Prostate gland (tissue), 2 donors: Measurements from ENCODE around the gene FRMPD2. TPM values are rescaled to one million over a fixed set of nuclear protein-coding genes. Genes with fewer than 3 reads are reported as not detected.
"Not testable (repeated sequence)": the region's sequence is repeated elsewhere in the genome, so short reads cannot be mapped to it uniquely, and the experiment has no call there.

ENCODE experiments used
- DNase-seq: peaks from one replicate; pipeline ENCODE4 v3.0.0-alpha.2; 2019; ENCODE audit warnings: low spot score
- H3K27ac ChIP-seq, 2 donors: fragments of 200-600 bp; sonication (generic); 2 replicates each; pipeline ENCODE4 v1.5.1; 2017 to 2019
- H3K27me3 ChIP-seq: fragments of 200-600 bp; sonication (generic); replicated peaks from 2 replicates; pipeline ENCODE4 v1.5.1; 2019; ENCODE audit not compliant: insufficient read depth
- H3K36me3 ChIP-seq, 2 donors: fragments of 200-600 bp; sonication (generic); 1 replicate in 1 of 2; 2 replicates in 1 of 2; pipeline versions ENCODE4 v1.5.1 to v1.8.1; 2017 to 2019
- H3K4me1 ChIP-seq: fragments of 200-600 bp; sonication (generic); replicated peaks from 2 replicates; pipeline ENCODE4 v1.5.1; 2019
- H3K4me3 ChIP-seq, 2 donors: fragments of 200-600 bp; sonication (generic); 2 replicates each; pipeline ENCODE4 v1.5.1; 2017 to 2019
- H3K9me3 ChIP-seq: fragments of 200-600 bp; sonication (generic); 2 replicates; pipeline ENCODE4 v1.5.1; 2017
- POLR2A ChIP-seq: fragments of 450-650 bp; IDR thresholded peaks from one replicate; pipeline ENCODE4 v1.6.1; 2016; ENCODE audit warnings: antibody characterized with exemption, mild to moderate bottlenecking
- POLR2AphosphoS5 ChIP-seq: sonication (generic); formaldehyde crosslinking; IDR thresholded peaks from one replicate; pipeline ENCODE4 v1.6.1; 2017; ENCODE audit warnings: antibody characterized with exemption
- WGBS: methylation state at CpG from one replicate; pipeline ENCODE4 v1.1.5; 2018; 5-methylcytosine and 5-hydroxymethylcytosine counted together
- intact Hi-C: fragments of 100-400 bp; cut with DNase I; formaldehyde crosslinking; loops from one replicate; pipeline ENCODE4 v1.14.2; 2022
- total RNA-seq, 2 donors: library from RNA; depleted of rRNA; stranded (reverse); fragments of >200 nt; gene quantifications; one replicate each; pipeline ENCODE4 v1.1.0, GENCODE V29; 2016
- TF ChIP-seq, protein P1 (sequence below), 4 experiments: fragments of 200-600 bp in 2 of 4; fragments of 450-650 bp in 2 of 4; sonication (generic) in 2 of 4; IDR thresholded peaks; 1 replicate in 3 of 4; 2 replicates in 1 of 4; pipeline ENCODE4 v1.5.1; 2016 to 2019; ENCODE audit warnings: antibody characterized with exemption in 4 of 4, mild to moderate bottlenecking in 2 of 4, moderate library complexity in 2 of 4

Gene FRMPD2
- total RNA-seq, 2 donors from 2014 or later, result 0.97 to 3.4 TPM

DNA sequence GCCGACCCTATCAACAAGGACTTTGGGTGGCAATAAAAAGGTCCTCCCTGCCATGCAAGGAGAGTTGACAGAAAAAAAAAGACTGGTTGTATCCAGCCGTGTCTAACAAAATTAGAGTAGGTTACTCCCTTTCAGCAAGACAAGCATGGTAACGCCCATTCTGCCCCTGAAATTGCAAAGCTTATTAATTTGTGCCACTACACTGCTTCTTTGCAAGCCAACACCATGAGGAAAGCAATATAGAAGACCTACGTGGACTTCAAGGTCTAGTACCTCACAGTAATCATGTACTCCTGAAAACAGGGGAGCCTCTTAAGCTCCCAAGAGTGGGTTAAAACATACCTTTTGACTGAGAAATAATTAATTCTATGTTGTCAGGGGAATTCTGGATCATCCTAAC lies 90.3 kb downstream of the FRMPD2 start:
- TF ChIP-seq, protein P1, sequence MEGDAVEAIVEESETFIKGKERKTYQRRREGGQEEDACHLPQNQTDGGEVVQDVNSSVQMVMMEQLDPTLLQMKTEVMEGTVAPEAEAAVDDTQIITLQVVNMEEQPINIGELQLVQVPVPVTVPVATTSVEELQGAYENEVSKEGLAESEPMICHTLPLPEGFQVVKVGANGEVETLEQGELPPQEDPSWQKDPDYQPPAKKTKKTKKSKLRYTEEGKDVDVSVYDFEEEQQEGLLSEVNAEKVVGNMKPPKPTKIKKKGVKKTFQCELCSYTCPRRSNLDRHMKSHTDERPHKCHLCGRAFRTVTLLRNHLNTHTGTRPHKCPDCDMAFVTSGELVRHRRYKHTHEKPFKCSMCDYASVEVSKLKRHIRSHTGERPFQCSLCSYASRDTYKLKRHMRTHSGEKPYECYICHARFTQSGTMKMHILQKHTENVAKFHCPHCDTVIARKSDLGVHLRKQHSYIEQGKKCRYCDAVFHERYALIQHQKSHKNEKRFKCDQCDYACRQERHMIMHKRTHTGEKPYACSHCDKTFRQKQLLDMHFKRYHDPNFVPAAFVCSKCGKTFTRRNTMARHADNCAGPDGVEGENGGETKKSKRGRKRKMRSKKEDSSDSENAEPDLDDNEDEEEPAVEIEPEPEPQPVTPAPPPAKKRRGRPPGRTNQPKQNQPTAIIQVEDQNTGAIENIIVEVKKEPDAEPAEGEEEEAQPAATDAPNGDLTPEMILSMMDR (IDR thresholded peaks at IDR 0.05), result no peak
- no peak for TF ChIP-seq POLR2A
- no peak for TF ChIP-seq POLR2AphosphoS5
- H3K27me3 ChIP-seq, result no peaks in the 10 kb centered on the region
- no peaks in the 10 kb centered on the region for H3K9me3 ChIP-seq
- no peak for DNase-seq
- no peaks in the 10 kb centered on the region for H3K36me3 ChIP-seq
- intact Hi-C loops, result no loop called here
- H3K4me3 ChIP-seq, result no peak overlapping the region
- 64% methylated on average over 4 of the region's 4 CpGs for WGBS
- H3K4me1 ChIP-seq, result no peaks in the 10 kb centered on the region
- H3K27ac ChIP-seq, result no peak overlapping the region

DNA sequence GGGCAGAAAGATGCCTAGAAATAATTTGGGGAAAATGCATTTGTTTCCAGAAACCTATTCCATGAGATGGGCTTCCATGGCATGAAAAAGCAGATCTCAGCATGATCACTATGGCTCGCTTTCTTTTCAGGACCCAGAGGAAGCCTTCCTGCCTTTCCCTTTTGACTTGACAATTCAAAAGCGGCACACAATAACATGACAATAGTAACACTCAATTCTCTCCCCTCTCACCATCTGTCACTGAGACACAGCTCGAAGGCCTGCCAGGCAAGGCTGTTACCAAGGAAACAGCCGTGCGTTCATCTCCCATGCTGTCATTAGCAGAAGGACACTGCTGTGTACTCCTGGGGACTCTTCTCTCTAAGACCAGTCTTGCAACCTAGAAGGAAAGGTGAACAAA lies 101.8 kb downstream of the FRMPD2 start:
- H3K9me3 ChIP-seq, intact Hi-C loops, H3K27ac ChIP-seq, H3K36me3 ChIP-seq, DNase-seq, H3K27me3 ChIP-seq, H3K4me3 ChIP-seq, H3K4me1 ChIP-seq: not testable (repeated sequence)
- 39% methylated on average over 4 of the region's 5 CpGs for WGBS

DNA sequence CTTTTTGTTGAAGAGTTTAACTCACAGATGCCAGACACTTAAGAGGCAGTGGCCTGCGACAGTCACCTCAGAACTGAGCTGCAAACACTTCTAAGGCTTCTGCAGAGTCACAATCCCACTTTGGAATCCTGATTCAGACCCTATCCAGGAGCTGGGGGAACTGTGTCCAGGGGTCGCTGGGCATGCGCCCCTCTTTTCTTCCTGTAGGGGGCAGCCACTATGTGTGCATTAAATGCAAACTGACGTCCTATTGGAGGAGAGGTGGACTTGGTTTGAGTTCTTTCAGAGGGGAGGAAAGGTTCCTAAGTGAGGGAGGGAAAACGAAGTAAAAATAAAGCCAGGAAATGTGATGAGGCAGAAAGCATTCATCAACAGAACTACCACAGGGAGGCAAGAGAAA lies 113.8 kb downstream of the FRMPD2 start:
- H3K27me3 ChIP-seq, H3K27ac ChIP-seq, H3K9me3 ChIP-seq, H3K4me1 ChIP-seq, H3K4me3 ChIP-seq, H3K36me3 ChIP-seq, DNase-seq, intact Hi-C loops: not testable (repeated sequence)
- WGBS, result no CpG with 5 or more reads among the region's 5 CpGs

DNA sequence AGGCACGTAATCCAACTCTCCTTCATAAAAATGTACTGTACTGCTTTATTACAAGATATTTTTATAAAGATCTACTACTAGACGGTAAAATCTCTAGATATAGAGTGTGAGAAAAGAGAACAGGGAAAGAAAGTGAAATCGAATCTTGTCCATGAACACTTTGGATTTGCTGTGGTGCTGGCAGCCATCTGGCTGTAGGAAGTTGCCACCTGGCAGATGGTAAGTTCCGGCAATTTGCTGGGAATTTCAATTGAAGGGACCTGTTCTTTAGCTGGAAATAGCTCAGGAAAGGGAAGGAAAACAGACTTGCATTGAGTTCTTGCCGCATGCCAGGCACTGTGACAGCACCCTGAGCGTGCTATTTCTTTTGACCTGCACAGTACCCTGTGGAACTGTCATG lies 114.3 kb downstream of the FRMPD2 start:
- intact Hi-C loops, DNase-seq, H3K27ac ChIP-seq, H3K9me3 ChIP-seq, H3K36me3 ChIP-seq, H3K27me3 ChIP-seq, H3K4me3 ChIP-seq, H3K4me1 ChIP-seq: not testable (repeated sequence)
- WGBS, result 68% methylated on average over 6 of the region's 6 CpGs

- H3K4me3 ChIP-seq, H3K4me1 ChIP-seq, intact Hi-C loops, H3K27me3 ChIP-seq, H3K9me3 ChIP-seq, H3K36me3 ChIP-seq, DNase-seq, H3K27ac ChIP-seq: not testable (repeated sequence)
- WGBS, result 75% methylated on average over 5 of the region's 6 CpGs
Measured at GRCh38 chr10:48154211-48155140, 120.0 kb downstream of the FRMPD2 start.

DNA sequence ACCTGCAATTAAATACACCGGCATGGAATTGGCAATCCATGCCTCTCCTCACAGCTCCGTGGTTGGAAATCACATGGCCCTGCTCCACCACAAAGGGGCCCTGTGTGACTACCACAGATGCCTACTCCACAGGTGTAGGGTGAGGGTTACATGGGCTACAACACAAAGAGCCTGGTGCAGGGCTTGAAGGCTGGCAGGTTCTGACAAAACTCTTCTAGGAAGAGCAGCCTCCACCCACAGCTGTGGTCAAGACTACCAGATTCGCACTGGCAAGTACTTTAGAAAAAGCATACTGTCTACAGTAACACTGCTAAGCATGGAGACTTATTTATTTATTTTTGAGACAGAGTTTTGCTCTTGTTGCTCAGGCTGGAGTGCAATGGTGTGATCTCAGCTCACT lies 126.9 kb downstream of the FRMPD2 start:
- intact Hi-C loops, H3K27me3 ChIP-seq, DNase-seq, H3K4me1 ChIP-seq, H3K4me3 ChIP-seq, H3K27ac ChIP-seq, H3K36me3 ChIP-seq, H3K9me3 ChIP-seq: not testable (repeated sequence)
- no CpG with 5 or more reads among the region's 3 CpGs for WGBS

- intact Hi-C loops, H3K4me3 ChIP-seq, DNase-seq, H3K27me3 ChIP-seq, H3K36me3 ChIP-seq, H3K9me3 ChIP-seq, H3K4me1 ChIP-seq, H3K27ac ChIP-seq: not testable (repeated sequence)
- WGBS, result no CpG with 5 or more reads among the region's 10 CpGs
Measured at GRCh38 chr10:48143721-48144642, 130.5 kb downstream of the FRMPD2 start.

DNA sequence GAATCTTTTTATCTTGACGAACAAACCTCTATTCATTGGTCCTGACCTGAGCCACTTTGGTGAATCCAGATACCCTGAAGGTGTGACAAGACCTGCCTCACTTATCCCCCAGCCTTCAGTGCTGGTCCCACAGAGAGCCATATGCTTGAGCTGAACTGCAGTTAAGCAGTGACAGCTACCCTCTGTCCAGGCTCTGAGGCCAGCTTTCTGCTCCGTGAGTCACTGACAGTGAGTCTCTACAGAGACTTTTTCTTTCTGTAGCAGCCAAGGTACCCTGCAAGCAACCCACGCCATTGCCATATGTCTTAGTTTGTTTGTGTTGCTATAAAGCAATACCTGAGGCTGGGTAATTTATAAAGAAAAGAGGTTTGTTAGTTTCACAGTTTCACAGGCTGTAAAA lies 133.5 kb downstream of the FRMPD2 start:
- intact Hi-C loops, H3K4me3 ChIP-seq, H3K27me3 ChIP-seq, H3K36me3 ChIP-seq, DNase-seq, H3K27ac ChIP-seq, H3K4me1 ChIP-seq, H3K9me3 ChIP-seq: not testable (repeated sequence)
- 100% methylated on average over 1 of the region's 3 CpGs for WGBS

GRCh38 chr10:48139953-48140850 lies 134.3 kb downstream of the FRMPD2 start:
- not testable (repeated sequence) for DNase-seq

DNA sequence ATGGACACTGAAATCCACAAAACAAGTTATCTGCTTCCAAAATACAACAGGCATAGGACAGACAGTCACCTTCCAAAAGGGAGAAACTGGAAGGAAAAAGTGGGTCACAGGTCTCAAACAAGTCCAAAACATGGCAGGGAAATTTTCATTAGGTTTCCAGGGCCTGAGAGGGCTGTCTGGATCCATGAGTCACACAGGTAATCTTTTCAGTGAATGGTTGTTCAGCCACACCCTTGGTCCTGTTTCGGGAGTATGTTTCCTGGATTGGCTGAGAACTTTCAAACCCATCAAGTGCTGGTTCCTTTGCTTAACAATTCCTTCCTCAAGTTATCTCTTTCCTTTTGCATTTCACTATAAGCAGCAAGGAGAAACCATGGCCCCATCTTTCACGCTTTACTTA lies 145.5 kb downstream of the FRMPD2 start:
- H3K36me3 ChIP-seq, intact Hi-C loops, DNase-seq, H3K4me1 ChIP-seq, H3K27ac ChIP-seq, H3K27me3 ChIP-seq, H3K9me3 ChIP-seq, H3K4me3 ChIP-seq: not testable (repeated sequence)
- WGBS, result 86% methylated on average over 1 of the region's 2 CpGs

More at GRCh38 chr10:48139953-48140850, 134.3 kb downstream of the FRMPD2 start:
- intact Hi-C loops, H3K27ac ChIP-seq, H3K4me3 ChIP-seq, H3K36me3 ChIP-seq, H3K4me1 ChIP-seq, H3K9me3 ChIP-seq, H3K27me3 ChIP-seq: not testable (repeated sequence)
- no CpG with 5 or more reads among the region's 53 CpGs for WGBS
